ENCODE data around the gene ORM2.
"Not testable (repeated sequence)": the region's sequence is repeated elsewhere in the genome, so short reads cannot be mapped to it uniquely, and the experiment has no call there.

Gene ORM2

GRCh38 chr9:114315723-114316363 lies 13.8 kb upstream of the ORM2 start:
- DNase-seq = no peak

GRCh38 chr9:114316605-114317230 lies 13.0 kb upstream of the ORM2 start:
- DNase-seq = peak; percentile 89

- no peak for DNase-seq
These were observed 11.9 kb upstream of the ORM2 start for GRCh38 chr9:114317665-114318357.

GRCh38 chr9:114318416-114318815 lies 11.3 kb upstream of the ORM2 start:
- DNase-seq = no peak

GRCh38 chr9:114319147-114319546 lies 10.5 kb upstream of the ORM2 start:
- peak; percentile 66 for DNase-seq

- DNase-seq = not testable (repeated sequence)
These were observed 9.0 kb upstream of the ORM2 start for GRCh38 chr9:114320710-114321109.

GRCh38 chr9:114321759-114322158 lies 7.9 kb upstream of the ORM2 start:
- no peak for DNase-seq

GRCh38 chr9:114322160-114322818 lies 7.4 kb upstream of the ORM2 start:
- DNase-seq = not testable (repeated sequence)

- DNase-seq = not testable (repeated sequence)
These were observed 6.7 kb upstream of the ORM2 start, which contains the start of gene ORM1 for GRCh38 chr9:114322831-114323531. Gene ORM1 (plus strand): TSS chr9:114323098. CDS start chr9:114323134, 36 bp downstream.

- DNase-seq = not testable (repeated sequence)
These were observed 5.8 kb upstream of the ORM2 start for GRCh38 chr9:114323849-114324248.

GRCh38 chr9:114324492-114324891 lies 5.2 kb upstream of the ORM2 start:
- DNase-seq = no peak

GRCh38 chr9:114324965-114325364 lies 4.7 kb upstream of the ORM2 start:
- not testable (repeated sequence) for DNase-seq

GRCh38 chr9:114325684-114326254 lies 3.9 kb upstream of the ORM2 start:
- not testable (repeated sequence) for DNase-seq

- DNase-seq = no peak
These were observed 1.9 kb upstream of the ORM2 start for GRCh38 chr9:114327749-114328148.

GRCh38 chr9:114328357-114328820 lies 1.3 kb upstream of the ORM2 start:
- not testable (repeated sequence) for DNase-seq

GRCh38 chr9:114328937-114329624 lies 588 bp upstream of the ORM2 start:
- DNase-seq = not testable (repeated sequence)

- no peak for DNase-seq
These were observed 967 bp downstream of the ORM2 start for GRCh38 chr9:114330636-114331035.

GRCh38 chr9:114331229-114332195 lies 1.8 kb downstream of the ORM2 start:
- DNase-seq = not testable (repeated sequence)

- DNase-seq = not testable (repeated sequence)
These were observed 2.9 kb downstream of the ORM2 start for GRCh38 chr9:114332474-114333040.

- DNase-seq = not testable (repeated sequence)
These were observed 4.0 kb downstream of the ORM2 start for GRCh38 chr9:114333718-114334117.

Measured in NCI-H69 (cell line).